HG02571 (cell line): ENCODE data around the gene ADGRV1.

Source experiments
- ATAC-seq: cut with Tn5 transposase; IDR thresholded peaks from one replicate; pipeline ENCODE4 v1.9.1; 2021; ENCODE audit warnings: mild to moderate bottlenecking, moderate library complexity; ENCODE audit not compliant: unreplicated experiment

The ADGRV1 gene

GRCh38 chr5:90932052-90932699, 373.6 kb downstream of the ADGRV1 start:
- ATAC-seq = no peak

- ATAC-seq = no peak
Measured at GRCh38 chr5:90933298-90933697, 374.7 kb downstream of the ADGRV1 start.

- no peak for ATAC-seq
Measured at GRCh38 chr5:90934091-90934719, 375.6 kb downstream of the ADGRV1 start.

GRCh38 chr5:90934738-90935137, 376.1 kb downstream of the ADGRV1 start:
- ATAC-seq = no peak

DNA sequence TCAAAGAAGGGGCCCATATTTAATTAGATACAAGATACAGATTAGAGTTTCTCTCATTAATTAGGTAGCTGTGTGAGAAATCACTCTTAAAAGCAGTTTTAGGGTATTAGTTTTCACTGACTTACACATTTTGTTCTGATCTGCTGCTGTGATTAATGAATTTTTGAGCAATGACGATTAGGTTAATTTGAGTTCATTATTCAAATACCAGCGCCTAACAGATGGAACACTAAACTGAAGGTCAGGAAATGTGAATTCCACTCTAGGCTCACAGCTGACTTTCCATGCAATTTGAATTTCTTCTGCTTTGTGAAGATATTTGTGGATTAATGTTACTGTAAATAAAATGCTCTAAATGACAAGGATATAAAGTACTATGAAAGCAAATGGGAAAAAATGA, 380.6 kb downstream of the ADGRV1 start:
- no peak for ATAC-seq

DNA sequence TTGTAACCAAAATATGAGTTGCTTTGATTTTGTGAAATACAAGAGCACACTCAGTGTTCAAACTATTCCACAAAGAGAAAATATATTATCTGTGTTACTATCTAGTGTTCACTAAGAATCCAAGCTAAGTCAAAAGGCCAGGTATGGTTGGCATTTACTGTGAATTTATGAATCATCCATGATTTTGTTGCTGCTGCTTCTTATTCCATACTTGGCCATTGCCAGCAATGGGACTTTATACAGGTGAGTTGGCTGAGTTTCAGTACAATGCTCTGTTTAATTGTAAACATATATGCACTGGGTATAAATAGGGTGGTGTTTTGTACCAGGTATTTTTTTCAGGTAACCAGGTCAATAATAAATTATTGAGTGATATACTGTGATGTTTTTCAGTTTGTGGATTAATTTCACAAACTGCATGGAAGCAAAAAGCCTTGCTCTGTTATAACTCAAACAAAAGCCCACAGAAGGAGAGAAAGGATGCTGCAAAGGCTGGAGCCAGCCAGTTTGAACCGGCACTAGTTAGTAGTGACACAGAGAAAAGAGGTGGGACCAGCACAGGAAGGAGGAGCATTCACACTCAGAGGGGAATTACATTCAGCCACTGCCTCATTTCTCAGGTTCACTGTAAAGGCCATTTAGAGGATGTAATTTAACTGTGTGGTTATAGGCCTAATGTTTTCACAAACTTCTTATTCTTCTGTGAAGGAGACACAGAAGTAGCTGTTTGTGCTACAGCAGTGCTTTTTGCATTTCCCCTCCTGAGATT, 381.8 kb downstream of the ADGRV1 start:
- ATAC-seq = peak; percentile 98

DNA sequence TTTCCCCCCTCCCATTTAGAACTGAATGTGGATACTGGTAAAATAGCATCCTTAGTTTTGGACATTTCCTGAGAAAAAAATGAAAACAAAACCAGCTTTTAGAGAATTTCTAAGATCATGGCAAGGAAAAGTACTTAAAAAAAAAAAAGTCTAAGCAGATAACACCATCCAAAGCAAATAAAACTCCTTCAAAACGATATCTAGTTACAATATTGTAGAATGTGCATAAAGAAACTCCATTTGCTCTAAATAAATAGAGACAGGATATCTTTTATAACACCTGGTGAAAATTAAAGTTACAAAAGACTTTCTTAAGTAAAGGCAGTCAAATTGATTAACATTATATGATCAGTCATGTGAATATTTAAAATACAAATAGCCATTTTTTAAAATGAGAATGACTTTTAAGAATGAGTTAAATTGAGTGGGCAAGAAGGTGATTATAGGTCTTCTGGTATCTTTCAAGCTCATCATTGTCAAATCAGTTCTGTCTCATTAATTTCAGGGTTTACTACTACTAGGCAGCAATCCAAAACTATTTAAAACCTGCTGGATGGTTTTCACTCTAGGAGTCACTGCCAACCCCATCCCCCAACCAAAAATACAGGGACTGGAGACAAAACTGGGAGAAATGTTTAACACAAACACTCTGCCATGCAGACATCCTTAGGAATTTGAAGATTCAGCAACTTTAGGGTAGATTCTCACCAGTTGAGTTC, 382.6 kb downstream of the ADGRV1 start:
- no peak for ATAC-seq

DNA sequence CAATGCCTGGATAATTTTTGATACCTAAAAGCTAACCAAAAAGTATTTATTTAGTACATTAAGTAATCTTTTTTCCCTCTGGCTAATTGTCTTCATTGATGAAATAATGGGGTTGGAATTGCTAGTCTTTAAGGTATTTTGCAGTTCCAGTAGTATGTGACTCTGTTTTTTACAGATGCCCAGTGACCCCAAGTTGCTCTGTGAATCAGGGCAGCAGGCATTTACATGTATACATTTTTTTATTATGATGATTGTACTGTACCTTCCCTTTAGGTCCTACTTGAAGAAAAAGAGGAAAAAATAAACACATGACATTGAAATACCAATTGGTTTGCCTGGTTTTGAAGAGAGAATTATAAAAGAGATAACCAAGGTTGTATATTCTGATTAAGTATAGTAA, 385.5 kb downstream of the ADGRV1 start:
- ATAC-seq = no peak

DNA sequence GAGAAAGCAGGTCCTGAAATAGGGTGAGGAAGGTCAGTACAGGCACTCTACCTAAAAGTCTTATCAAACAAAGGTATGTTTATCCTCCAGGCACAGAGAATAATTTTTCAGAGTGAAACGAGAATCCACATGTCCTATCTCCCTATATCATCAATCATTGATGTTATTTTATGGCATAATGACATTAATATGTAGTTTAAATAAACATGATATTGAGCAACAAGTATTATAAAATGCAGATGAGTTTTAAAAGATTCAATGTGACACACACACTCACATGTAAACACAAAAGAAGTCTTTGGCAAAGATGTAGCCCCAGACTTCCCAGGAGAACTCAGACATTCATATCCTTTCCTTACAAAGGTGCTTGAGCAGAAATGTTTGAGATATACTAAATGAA, 389.1 kb downstream of the ADGRV1 start:
- no peak for ATAC-seq

DNA sequence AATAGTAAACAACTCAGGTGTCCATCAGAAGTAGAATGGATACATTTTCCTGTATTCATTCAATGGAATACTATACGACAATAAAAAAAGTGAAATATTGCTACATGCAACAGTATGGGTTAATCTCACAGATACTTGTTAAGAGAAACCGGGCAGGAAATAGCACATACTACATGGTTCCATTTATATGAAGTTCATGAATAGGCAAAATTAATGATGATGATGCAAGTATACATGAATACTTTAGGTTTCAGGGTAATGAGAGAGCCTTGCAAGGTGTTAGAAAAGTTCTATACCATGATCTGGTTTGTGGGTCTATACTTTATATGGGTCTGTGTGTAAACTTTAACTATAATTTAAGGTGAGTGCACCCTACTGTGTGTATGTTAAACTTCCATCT, 390.4 kb downstream of the ADGRV1 start:
- no peak for ATAC-seq

- ATAC-seq = no peak
Measured at GRCh38 chr5:90949469-90950358, 391.1 kb downstream of the ADGRV1 start.

DNA sequence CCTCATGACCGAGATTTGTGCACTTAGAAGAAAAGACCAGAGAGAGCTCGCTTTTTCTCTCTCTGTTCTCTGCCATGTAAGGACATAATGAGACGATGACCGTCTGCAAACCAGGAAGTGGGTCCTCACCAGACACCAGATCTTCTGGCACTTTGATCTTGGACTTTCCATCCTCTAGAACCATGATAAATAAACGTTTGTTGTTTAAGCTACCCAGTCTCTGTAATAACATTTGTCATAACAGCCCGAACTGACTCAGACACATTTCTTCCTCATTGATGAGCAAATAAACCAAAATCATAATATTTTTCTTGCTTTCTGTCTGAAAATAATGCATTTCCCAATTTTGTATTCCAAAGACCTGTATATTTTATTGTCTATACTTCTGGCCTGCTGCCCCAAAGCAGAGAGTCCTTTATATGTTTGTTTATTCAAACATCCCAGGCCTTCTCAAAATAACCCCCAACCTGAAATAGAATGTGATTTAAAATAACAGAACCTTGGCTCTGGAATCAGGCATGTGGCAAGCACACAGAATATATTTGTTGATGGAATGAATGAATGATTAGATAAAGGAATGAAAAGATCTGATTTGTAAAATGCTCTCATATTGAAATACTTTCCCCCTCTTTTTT, 396.5 kb downstream of the ADGRV1 start:
- ATAC-seq = no peak

DNA sequence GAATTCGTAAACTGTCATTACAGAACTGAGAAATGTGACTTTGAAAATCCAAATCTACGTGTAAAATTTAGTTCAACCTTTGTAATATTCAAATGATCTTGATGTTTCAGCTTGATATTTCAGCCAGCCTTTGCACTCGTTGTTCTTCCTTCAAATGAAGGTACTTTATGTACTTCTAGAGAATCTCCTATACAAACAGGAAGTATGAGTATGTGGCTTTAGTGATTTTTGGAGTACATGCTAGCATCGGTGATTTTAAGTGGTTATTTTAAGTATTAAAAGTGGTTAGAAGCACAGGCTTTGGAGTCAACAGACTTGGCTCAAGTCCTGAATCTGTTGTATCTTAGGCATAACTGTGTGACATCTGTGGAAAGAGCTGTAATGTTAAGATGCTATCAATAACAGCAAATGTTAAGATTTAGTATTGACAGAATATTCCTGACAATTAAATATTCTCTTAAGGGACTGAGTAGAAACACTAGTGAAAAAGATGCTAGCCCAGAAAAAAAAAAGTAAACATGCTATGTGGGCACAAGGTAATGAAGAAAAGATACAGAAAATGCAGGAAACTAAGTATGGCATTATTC, 398.0 kb downstream of the ADGRV1 start:
- ATAC-seq = no peak

GRCh38 chr5:90957906-90958305, 399.3 kb downstream of the ADGRV1 start:
- ATAC-seq = no peak

- no peak for ATAC-seq
Measured at GRCh38 chr5:90959262-90959661, 400.7 kb downstream of the ADGRV1 start.

- ATAC-seq = no peak
Measured at GRCh38 chr5:90962481-90962880, 403.9 kb downstream of the ADGRV1 start.

GRCh38 chr5:90965110-90965685, 406.6 kb downstream of the ADGRV1 start:
- no peak for ATAC-seq

GRCh38 chr5:90967443-90967842, 408.8 kb downstream of the ADGRV1 start:
- ATAC-seq = no peak

DNA sequence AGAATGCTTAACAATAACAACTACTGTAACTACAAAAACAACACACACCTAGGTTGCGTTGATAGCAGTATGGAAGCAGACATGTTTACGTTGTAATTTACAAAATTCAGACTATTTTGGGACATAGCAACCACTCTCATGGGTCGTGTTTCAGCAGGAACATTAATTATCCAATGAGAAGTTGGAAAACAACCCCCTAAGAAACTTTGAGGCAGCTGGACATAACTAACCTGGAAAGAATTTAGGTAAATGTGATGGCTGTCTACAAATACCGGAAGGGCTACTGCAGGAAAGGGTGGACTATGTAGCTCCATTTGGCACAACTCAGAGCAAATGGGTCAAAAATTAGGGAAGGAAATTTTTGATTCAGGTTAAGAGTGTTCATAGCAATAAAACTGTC, 409.3 kb downstream of the ADGRV1 start:
- ATAC-seq = no peak
